T-cell (primary cell): Measurements from ENCODE around the gene EGLN2. TPM values are rescaled to one million over a fixed set of nuclear protein-coding genes. Genes with fewer than 3 reads are reported as not detected.
"Not testable (repeated sequence)": the region's sequence is repeated elsewhere in the genome, so short reads cannot be mapped to it uniquely, and the experiment has no call there.

ENCODE experiments used
- ATAC-seq, 4 experiments: fragments of 200-7000 bp in 3 of 4; fragments of 150-1000 bp in 1 of 4; cut with Tn5 transposase; replicated peaks in 1 of 4; 1 replicate in 3 of 4; 2 replicates in 1 of 4; pipeline ENCODE4 v1.10.0; 2021; ENCODE audit warnings: moderate library complexity in 3 of 4, mild to moderate bottlenecking in 2 of 4, moderate number of reproducible peaks in 1 of 4
- CTCF ChIA-PET, 2 donors: fragments of 300-600 bp; sonication (Branson Sonifier 250); formaldehyde crosslinking; loops; one replicate each; lab custom pipeline; 2022; ENCODE audit warnings: antibody characterized with exemption in 2 of 2; lab: Charles Lee
- POLR2A ChIA-PET, 2 donors: fragments of 300-600 bp; sonication (Branson Sonifier 250); formaldehyde crosslinking; loops; one replicate each; lab custom pipeline; 2022; ENCODE audit warnings: antibody characterized with exemption in 2 of 2; lab: Charles Lee
- DNase-seq, 35 experiments: peaks; one replicate each; pipeline versions ENCODE4 v3.0.0 to v3.0.0-alpha.2; 2013 to 2023
- H3K27ac ChIP-seq: one replicate; pipeline ENCODE4 v1.5.1; 2013; ENCODE audit warnings: low read length
- H3K27me3 ChIP-seq, 2 experiments: replicated peaks in 1 of 2; 1 replicate in 1 of 2; 2 replicates in 1 of 2; pipeline versions ENCODE4 v1.6.1 to v1.7.0; 2013; ENCODE audit warnings: low read length in 1 of 2, mixed read lengths in 1 of 2; ENCODE audit not compliant: control insufficient read depth in 2 of 2, insufficient read depth in 2 of 2; ENCODE audit errors: extremely low read depth in 1 of 2
- H3K36me3 ChIP-seq, 2 donors: 1 replicate in 1 of 2; 2 replicates in 1 of 2; pipeline versions ENCODE4 v1.6.1 to v1.7.0; 2013; ENCODE audit warnings: low read length in 1 of 2; ENCODE audit not compliant: control insufficient read depth in 2 of 2, insufficient read depth in 1 of 2; ENCODE audit errors: extremely low read depth in 1 of 2
- H3K4me1 ChIP-seq, 2 experiments: 1 replicate in 1 of 2; 2 replicates in 1 of 2; pipeline versions ENCODE4 v1.6.1 to v1.7.0; 2013; ENCODE audit warnings: low read length in 2 of 2, mixed read lengths in 1 of 2; ENCODE audit not compliant: insufficient read depth in 2 of 2, control insufficient read depth in 1 of 2; ENCODE audit errors: extremely low read depth in 1 of 2
- H3K4me3 ChIP-seq, 2 donors: 1 replicate in 1 of 2; 2 replicates in 1 of 2; pipeline versions ENCODE4 v1.5.1 to v1.7.0; 2013; ENCODE audit warnings: mild to moderate bottlenecking in 2 of 2, low read length in 1 of 2, moderate library complexity in 1 of 2; ENCODE audit not compliant: control insufficient read depth in 1 of 2; ENCODE audit errors: extremely low read depth in 1 of 2
- H3K9me3 ChIP-seq: 2 replicates; pipeline ENCODE4 v1.7.0; 2013
- H3K27ac Mint-ChIP-seq, 2 donors: one replicate each; pipeline ENCODE4 v1.8.0; 2020 to 2021; ENCODE audit warnings: mild to moderate bottlenecking in 2 of 2, mixed read lengths in 2 of 2
- H3K27me3 Mint-ChIP-seq, 2 donors: one replicate each; pipeline ENCODE4 v1.8.0; 2021 to 2022; ENCODE audit warnings: mixed read lengths in 2 of 2
- H3K36me3 Mint-ChIP-seq: one replicate; pipeline ENCODE4 v1.8.0; 2021; ENCODE audit warnings: mixed read lengths
- H3K4me1 Mint-ChIP-seq, 3 donors: one replicate each; pipeline ENCODE4 v1.8.0; 2020 to 2022; ENCODE audit warnings: mixed read lengths in 3 of 3, mild to moderate bottlenecking in 1 of 3
- H3K4me3 Mint-ChIP-seq, 3 donors: one replicate each; pipeline ENCODE4 v1.8.0; 2020 to 2022; ENCODE audit warnings: mild to moderate bottlenecking in 3 of 3, mixed read lengths in 3 of 3, moderate library complexity in 3 of 3
- H3K9me3 Mint-ChIP-seq, 3 donors: one replicate each; pipeline ENCODE4 v1.8.0; 2020 to 2022; ENCODE audit warnings: mixed read lengths in 3 of 3
- WGBS: methylation state at CpG from one replicate; pipeline ENCODE4 v1.1.5; 2013; ENCODE audit warnings: missing lambda C conversion rate; ENCODE audit not compliant: insufficient coverage; 5-methylcytosine and 5-hydroxymethylcytosine counted together
- total RNA-seq, 35 experiments: library from RNA in 6 of 35; stranded (reverse) in 6 of 35; fragments of 120-200 nt in 1 of 35; gene quantifications; one replicate each; pipeline versions ENCODE4 v1.2.1 to v1.2.4 and lab custom pipeline; 2013 to 2026

Gene EGLN2
- total RNA-seq, 5 donors from 2014 or later (not counting 1 experiment from before 2014, with no cell fraction given), result 150 to 234 (median 224) TPM

DNA sequence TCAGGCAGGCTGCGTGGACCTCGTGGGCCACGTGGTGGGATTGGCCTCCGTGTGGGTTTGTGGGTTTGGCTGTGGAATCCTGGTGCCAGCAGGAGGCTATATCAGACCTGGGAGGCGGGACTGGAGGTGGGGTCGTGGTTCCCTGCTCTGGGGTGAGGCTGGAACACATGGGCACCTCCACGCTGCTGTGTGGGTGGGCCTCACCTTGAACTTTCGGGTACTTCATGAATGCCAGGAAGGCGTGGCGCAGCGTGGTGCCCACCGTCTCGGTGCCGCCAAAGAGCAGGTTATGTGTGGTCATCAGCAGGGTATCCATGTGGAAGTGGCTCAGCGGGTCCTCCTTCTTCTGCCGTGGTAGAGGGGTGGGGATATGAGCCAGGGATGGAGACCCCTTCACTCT is 25.9 kb downstream of the EGLN2 start:
- H3K4me3 ChIP-seq, H3K4me3 Mint-ChIP-seq, H3K27me3 Mint-ChIP-seq, ATAC-seq, DNase-seq, H3K9me3 Mint-ChIP-seq, POLR2A ChIA-PET, H3K27me3 ChIP-seq, CTCF ChIA-PET, H3K9me3 ChIP-seq, H3K36me3 ChIP-seq, H3K27ac ChIP-seq: not testable (repeated sequence)
- 55% methylated on average over 4 of the region's 16 CpGs for WGBS
- H3K36me3 Mint-ChIP-seq, result peaks cover 22% of the 10 kb centered on the region
- peaks cover 4 to 42% of the 10 kb centered on the region in 2 experiments for H3K4me1 ChIP-seq
- peak overlapping the region in 1 of 2 donors; percentile 28 for H3K27ac Mint-ChIP-seq
- H3K4me1 Mint-ChIP-seq, result peaks cover 25 to 43% (median 29%) of the 10 kb centered on the region in 3 donors

DNA sequence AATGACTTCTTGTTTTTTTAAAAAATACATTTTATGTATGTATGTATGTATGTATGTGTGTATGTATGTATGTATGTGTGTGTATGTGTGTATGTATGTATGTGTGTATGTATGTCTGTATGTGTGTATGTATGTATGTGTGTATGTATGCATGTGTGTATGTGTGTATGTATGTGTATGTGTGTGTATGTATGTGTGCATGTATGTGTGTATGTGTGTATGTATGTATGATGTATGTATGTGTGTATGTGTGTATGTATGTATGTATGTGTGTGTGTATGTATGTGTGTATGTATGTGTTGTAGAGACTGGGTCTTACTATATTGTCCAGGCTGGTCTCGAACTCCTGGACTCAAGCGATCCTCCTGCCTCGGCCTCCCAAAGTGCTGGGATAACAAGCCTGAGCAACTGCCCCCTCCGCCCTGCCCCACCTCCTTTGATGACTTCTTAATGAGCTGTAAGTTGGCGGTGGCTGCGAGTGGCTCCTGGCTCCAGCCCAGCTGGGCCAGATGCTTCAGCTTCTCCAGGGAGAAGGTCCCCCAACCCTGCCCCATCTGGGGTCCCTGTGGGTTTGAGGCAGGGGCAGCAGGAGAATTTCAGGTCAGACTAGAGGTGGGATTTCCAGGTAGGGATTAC is 26.6 kb downstream of the EGLN2 start:
- H3K36me3 Mint-ChIP-seq, result peaks cover 22% of the 10 kb centered on the region
- H3K4me3 ChIP-seq, H3K9me3 ChIP-seq, H3K27ac ChIP-seq, ATAC-seq, DNase-seq, H3K27me3 ChIP-seq, H3K36me3 ChIP-seq, H3K9me3 Mint-ChIP-seq, POLR2A ChIA-PET, H3K27me3 Mint-ChIP-seq, H3K4me3 Mint-ChIP-seq: not testable (repeated sequence)
- H3K4me1 ChIP-seq, result peaks cover 4 to 39% of the 10 kb centered on the region in 2 experiments
- H3K27ac Mint-ChIP-seq, result peak overlapping the region; percentile 52
- no CpG with 5 or more reads among the region's 6 CpGs for WGBS
- H3K4me1 Mint-ChIP-seq, result peaks cover 25 to 43% (median 29%) of the 10 kb centered on the region in 3 donors
- CTCF ChIA-PET, result interaction anchor here in 1 of 2 donors (0.6 kb wide), 1 partner anchor 12 kb away, joined by 5 read pairs; no protein-coding TSS in a partner anchor

DNA sequence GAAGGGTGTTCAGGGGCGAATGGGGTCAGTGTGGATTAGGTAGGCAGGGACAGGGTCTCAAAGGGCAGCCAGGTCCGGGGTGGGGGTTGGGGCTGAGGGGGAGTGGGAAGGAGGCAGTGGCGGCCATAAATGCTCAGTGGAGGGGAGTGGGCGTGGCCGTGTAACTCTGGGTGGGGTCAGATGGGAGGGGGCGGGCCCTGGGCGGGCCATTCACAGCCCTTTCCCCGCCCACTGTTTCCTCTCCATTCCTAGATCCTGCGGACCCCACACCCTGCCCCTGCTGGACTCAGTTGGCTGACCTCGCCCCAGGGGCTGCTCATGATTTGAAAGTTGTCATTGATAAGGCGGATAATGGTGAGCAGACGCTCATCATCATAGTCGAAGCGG is 27.3 kb downstream of the EGLN2 start:
- POLR2A ChIA-PET, result interaction anchor here in 1 of 2 donors (0.6 kb wide), 1 partner anchor 80 kb away, joined by 4 read pairs; no protein-coding TSS in a partner anchor
- 89% methylated on average over 3 of the region's 14 CpGs for WGBS
- not testable (repeated sequence) for H3K27me3 Mint-ChIP-seq, H3K9me3 Mint-ChIP-seq, H3K36me3 ChIP-seq, H3K9me3 ChIP-seq, H3K4me3 ChIP-seq, DNase-seq, H3K27me3 ChIP-seq
- ATAC-seq, result peak in 1 of 4 experiments; percentile 1
- peaks cover 24% of the 10 kb centered on the region for H3K36me3 Mint-ChIP-seq
- H3K27ac ChIP-seq, result peak overlapping the region; percentile 73
- H3K4me1 Mint-ChIP-seq, result peaks cover 25 to 45% (median 29%) of the 10 kb centered on the region in 3 donors
- CTCF ChIA-PET, result interaction anchor here in 1 of 2 donors (0.6 kb wide), 1 partner anchor 12 kb away, joined by 5 read pairs; no protein-coding TSS in a partner anchor
- peaks cover 4 to 39% of the 10 kb centered on the region in 2 experiments for H3K4me1 ChIP-seq
- H3K4me3 Mint-ChIP-seq, result peak overlapping the region in 2 of 3 donors; percentile 14 to 56
- peak overlapping the region; percentile 88 to 90 for H3K27ac Mint-ChIP-seq

DNA sequence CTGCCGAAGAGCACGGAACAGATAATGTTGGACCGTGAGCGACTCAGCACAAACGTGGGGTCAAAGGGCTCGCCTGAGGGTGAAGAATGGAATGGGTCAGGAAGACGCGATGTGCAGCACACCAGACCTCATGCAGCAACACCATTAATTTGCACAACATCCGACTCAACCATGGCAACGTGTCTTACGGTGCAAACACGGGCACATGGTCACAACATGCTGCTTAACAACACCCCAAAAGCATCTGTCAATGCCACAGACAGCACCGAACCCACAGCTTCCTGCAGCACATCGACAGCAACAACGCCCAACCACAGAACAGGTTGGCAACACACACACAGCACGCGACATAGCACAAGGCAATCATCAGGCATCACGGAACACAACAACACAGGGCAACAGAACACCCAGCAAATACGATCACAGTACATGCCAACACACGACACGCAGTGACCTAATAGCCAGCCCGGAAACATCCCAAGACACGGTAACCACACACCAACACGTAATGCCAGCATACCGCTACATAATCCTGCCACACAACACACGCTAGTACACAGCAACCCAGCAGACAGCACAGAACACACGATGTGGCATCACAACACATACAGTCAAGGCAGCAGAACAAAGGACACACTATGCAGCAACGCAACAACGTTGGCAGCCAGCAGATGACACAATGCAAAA is 27.9 kb downstream of the EGLN2 start:
- H3K27me3 Mint-ChIP-seq, H3K36me3 ChIP-seq, H3K4me3 ChIP-seq, H3K27me3 ChIP-seq, CTCF ChIA-PET, H3K9me3 Mint-ChIP-seq, H3K9me3 ChIP-seq: not testable (repeated sequence)
- Mint-ChIP-seq H3K36me3 (peaks cover 24% of the 10 kb centered on the region), H3K4me3 (peak overlapping the region; percentile 7 to 56 (median 14)), H3K27ac (peak overlapping the region; percentile 88 to 90), H3K4me1 (peaks cover 25 to 46% (median 29%) of the 10 kb centered on the region in 3 donors)
- H3K27ac ChIP-seq, result peak overlapping the region; percentile 73
- peaks cover 4 to 39% of the 10 kb centered on the region in 2 experiments for H3K4me1 ChIP-seq
- WGBS, result 48% methylated on average over 26 of the region's 29 CpGs
- DNase-seq (peak; percentile 44 to 93 (median 80)), ATAC-seq (peak; percentile 91 to 97 (median 94))
- POLR2A ChIA-PET, result interaction anchor here in 1 of 2 donors (0.6 kb wide), 1 partner anchor 79 kb away, joined by 4 read pairs; no protein-coding TSS in a partner anchor

DNA sequence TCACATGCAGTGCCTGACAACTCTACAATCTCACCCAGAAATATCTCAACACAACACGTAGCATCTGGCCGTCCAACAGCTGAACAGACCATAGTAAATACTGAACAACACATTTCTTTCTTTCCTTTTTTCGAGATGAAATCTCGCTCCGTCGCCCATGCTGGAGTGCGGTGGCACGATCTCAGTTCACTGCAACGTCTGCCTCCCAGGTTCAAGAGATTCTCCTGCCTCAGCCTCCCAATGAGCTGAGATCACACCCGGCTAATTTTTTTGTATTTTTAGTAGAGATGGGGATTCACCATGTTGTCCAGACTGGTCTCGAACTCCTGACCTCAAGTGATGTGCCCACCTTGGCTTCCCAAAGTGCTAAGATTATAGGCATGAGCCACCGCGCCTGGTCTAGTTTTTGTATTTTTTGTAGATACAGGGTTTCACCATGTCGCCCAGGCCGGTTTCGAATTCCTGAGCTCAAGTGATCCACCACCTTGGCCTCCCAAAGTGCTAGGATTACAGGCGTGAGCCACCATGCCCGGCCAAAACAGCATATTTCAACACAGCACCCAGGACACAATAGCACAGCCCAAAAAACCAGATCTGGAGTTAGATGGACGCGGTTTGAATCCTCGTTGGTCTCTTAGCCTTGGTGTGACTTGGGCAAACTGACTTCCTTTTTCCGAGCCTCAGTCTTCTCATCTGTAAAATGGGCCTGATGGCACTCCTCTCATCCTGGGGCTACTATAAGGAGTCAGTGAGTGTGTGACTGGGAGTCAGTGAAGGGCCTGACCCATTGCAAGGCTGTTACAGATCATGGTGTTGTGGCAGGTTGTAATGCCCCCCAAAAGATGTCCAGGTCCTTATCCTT is 28.6 kb downstream of the EGLN2 start:
- Histone ChIP-seq H3K9me3 (no peaks in the 10 kb centered on the region), H3K27me3 (no peaks in the 10 kb centered on the region), H3K4me3 (no peak overlapping the region), H3K36me3 (no peaks in the 10 kb centered on the region), H3K4me1 (peaks cover 6 to 39% of the 10 kb centered on the region in 2 experiments), H3K27ac (peak overlapping the region; percentile 73)
- Mint-ChIP-seq H3K27ac (peak overlapping the region; percentile 88 to 90), H3K9me3 (peaks cover 0 to 4% (median 0%) of the 10 kb centered on the region in 3 donors), H3K4me3 (peak overlapping the region in 1 of 3 donors; percentile 56), H3K4me1 (peaks cover 25 to 47% (median 30%) of the 10 kb centered on the region in 3 donors), H3K36me3 (peaks cover 24% of the 10 kb centered on the region), H3K27me3 (no peaks in the 10 kb centered on the region)
- CTCF ChIA-PET, result no interaction called here
- DNase-seq (no peak), ATAC-seq (no peak)
- POLR2A ChIA-PET, result no interaction called here
- WGBS, result 95% methylated on average over 17 of the region's 22 CpGs

DNA sequence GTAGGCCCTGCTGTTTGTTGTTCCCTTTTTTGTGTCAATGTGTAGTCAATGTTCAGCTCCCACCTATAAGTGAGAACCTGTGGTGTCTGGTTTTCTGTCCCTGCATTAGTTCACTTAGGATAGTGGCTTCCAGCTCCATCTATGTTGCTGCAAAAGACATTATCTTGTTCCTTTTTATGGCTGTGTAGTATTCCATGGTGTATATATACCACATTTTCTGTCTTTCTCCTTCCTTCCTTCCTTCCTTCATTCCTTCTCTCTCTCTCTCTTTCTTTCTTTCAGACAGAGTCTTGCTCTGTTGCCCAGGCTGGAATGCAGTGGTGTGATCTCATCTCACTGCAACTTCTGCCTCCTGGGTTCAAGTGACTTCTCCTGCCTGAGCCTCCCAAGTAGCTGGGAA is 30.2 kb downstream of the EGLN2 start:
- H3K27ac ChIP-seq, result no peak overlapping the region
- peaks cover 6 to 37% of the 10 kb centered on the region in 2 experiments for H3K4me1 ChIP-seq
- Mint-ChIP-seq H3K27ac (peak overlapping the region in 1 of 2 donors; percentile 68), H3K9me3 (peaks cover 0 to 4% (median 0%) of the 10 kb centered on the region in 3 donors), H3K27me3 (no peaks in the 10 kb centered on the region), H3K4me3 (no peak overlapping the region), H3K4me1 (peaks cover 32 to 50% (median 41%) of the 10 kb centered on the region in 3 donors), H3K36me3 (peaks cover 24% of the 10 kb centered on the region)
- no peak for DNase-seq
- no peaks in the 10 kb centered on the region for H3K36me3 ChIP-seq
- no peak for ATAC-seq
- H3K9me3 ChIP-seq, result no peaks in the 10 kb centered on the region
- ChIA-PET POLR2A (no interaction called here), CTCF (no interaction called here)
- no peak overlapping the region for H3K4me3 ChIP-seq
- H3K27me3 ChIP-seq, result no peaks in the 10 kb centered on the region
